ENCODE data around the gene MTSS2.

- TF ChIP-seq CTCF (tag by site-specific recombination; IDR thresholded peaks at IDR 0.05) (no peak), ZNF146 (tag by site-specific recombination; IDR thresholded peaks at IDR 0.05) (no peak), PBX3 (CRISPR knock-in tag; IDR thresholded peaks at IDR 0.05) (no peak), ZNF121 (tag by site-specific recombination; IDR thresholded peaks at IDR 0.05) (no peak), ZNF184 (tag by site-specific recombination; IDR thresholded peaks at IDR 0.05) (no peak), ZNF561 (tag by site-specific recombination; IDR thresholded peaks at IDR 0.05; ENCODE audit: borderline replicate concordance) (no peak), ZNF449 (tag by site-specific recombination; IDR thresholded peaks at IDR 0.05) (no peak), ZSCAN16 (tag by site-specific recombination; IDR thresholded peaks at IDR 0.05) (no peak), YY1 (tag by site-specific recombination; IDR thresholded peaks at IDR 0.05) (no peak), ZNF280D (tag by site-specific recombination; IDR thresholded peaks at IDR 0.05) (no peak), ZNF692 (tag by site-specific recombination; IDR thresholded peaks at IDR 0.05) (no peak), SP2 (tag by site-specific recombination; IDR thresholded peaks at IDR 0.05) (no peak), REST (tag by site-specific recombination; IDR thresholded peaks at IDR 0.05) (no peak), ZNF112 (tag by site-specific recombination; IDR thresholded peaks at IDR 0.05) (no peak)
Observed at GRCh38 chr16:70656712-70657263, 29.1 kb downstream of the MTSS2 start.
